Ammon's horn (tissue), 1 donor: ENCODE results near the gene TCEAL8.
"Not testable (repeated sequence)": the region's sequence is repeated elsewhere in the genome, so short reads cannot be mapped to it uniquely, and the experiment has no call there.

Source experiments
- DNase-seq: peaks from one replicate; pipeline ENCODE4 v3.0.0-alpha.2; 2016; ENCODE audit warnings: low spot score

Gene TCEAL8

GRCh38 chrX:103254921-103255493 is at the start of gene TCEAL8:
TSS of gene TCEAL8 (minus strand) at chrX:103255155. CDS start at chrX:103253979, 1,176 bp downstream.
- peak; percentile 96 for DNase-seq

- DNase-seq: no peak
Observed at GRCh38 chrX:103304705-103305104, 49.8 kb upstream of the TCEAL8 start.

DNA sequence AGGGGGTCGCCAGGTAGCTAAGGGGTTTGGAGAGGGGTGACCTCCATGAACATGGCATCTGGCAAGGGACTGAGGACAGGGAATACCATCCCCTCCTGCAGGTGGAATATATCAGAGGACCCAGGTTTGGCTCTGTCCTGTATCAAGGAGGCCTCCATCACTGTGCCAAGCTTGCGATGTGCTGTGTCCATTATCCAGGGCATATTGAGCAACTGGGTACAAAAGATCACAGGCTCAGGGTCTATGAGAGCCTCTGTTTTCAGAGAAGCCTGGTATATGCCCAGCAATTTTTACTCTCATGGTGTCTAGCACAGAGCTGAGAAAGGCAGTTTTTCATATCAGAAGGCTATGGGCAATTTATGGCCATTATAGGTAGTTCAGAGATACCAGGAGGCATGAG is 38.2 kb upstream of the TCEAL8 start:
- no peak for DNase-seq

GRCh38 chrX:103279624-103280023 is 24.7 kb upstream of the TCEAL8 start:
- DNase-seq: no peak

DNA sequence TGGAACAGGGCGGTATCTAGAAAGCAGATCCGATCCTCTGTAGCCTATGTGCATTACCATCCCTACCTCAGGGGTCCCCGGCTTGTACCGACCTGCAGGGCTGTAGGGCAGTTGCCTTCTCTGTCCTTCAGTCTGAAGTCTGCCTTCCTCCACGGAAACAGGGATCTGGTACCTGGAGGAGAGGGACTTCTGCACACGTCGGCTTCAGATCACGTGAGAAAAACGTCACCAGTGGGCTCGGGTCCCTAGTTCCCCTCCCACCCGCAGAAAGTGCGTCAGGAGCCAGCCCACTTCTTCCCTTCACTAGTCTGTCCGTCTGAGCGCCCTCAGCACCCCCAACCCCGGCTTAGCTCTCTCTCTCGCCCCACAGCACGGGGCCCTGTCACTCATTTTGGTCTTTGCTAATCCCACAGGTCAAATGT is 21.6 kb upstream of the TCEAL8 start, which contains the start of gene TCEAL5:
TCEAL5 (minus strand) TSS at position 170 of the 422 bp plus-strand sequence. CDS start 2,187 bp downstream, outside the sequence.
- DNase-seq: peak; percentile 76

- DNase-seq: peak; percentile 2
Observed at GRCh38 chrX:103275947-103276567, 21.1 kb upstream of the TCEAL8 start.

DNA sequence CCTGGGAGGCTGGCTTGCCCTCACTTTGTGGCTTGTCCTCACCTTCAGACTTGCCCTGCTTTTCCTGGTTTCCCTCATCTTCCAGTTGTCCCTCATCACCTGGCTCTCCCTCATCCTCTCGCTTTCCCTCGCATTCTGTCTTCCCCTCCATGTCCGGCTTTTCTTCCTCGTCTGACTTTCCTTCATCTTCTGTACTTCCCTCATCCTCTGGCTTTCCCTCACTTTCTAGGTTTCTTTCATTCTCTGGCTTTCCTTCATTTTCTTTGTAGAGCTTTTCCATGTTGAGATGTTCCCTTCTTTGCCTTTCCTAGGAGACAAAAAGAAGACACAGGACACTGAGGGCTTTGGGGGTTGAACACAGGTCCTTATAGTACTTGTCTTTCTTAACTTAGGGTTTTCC is 19.3 kb upstream of the TCEAL8 start:
- DNase-seq: no peak

GRCh38 chrX:103258275-103258674 is 3.3 kb upstream of the TCEAL8 start:
- no peak for DNase-seq

DNA sequence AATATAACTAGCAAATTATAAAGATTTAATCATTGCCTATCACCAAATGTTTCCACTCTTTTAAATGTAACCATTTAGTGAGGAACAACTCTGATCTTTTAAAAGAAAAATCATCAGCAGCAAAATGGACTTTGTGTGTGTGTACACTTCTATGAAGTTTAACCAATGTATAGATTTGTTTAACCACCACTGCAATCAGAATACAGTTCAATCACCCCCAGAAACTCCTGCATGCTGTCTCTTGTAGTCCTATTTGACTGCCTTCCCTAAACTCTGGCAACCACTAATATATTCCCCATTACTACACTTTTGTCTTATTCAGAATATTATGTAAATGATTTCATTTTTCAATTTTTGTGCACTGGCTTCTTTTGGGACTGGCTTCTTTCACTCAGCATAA is 1.7 kb upstream of the TCEAL8 start:
- DNase-seq: no peak

- DNase-seq: peak; percentile 54
Observed at GRCh38 chrX:103254171-103254824, 657 bp downstream of the TCEAL8 start.

DNA sequence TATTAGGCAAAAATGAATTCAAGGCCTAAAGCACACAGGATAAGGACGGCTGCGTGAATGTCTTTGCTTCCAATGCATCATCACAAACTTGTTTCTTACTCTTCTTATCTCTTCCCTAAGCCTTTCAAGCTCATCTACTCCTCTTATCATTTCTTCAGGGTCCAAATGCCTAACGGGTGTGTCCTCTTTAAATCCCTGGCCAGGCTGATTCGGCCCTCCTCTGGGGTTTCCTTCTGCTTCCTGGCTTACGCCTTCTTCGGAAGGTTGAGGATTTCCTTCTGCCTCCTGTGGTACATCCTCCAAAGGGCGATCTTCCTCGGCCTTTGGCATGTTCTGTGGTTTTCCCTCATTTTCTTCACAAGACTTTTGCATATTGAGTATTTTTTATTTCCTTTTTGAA is 1.3 kb downstream of the TCEAL8 start:
- no peak for DNase-seq

DNA sequence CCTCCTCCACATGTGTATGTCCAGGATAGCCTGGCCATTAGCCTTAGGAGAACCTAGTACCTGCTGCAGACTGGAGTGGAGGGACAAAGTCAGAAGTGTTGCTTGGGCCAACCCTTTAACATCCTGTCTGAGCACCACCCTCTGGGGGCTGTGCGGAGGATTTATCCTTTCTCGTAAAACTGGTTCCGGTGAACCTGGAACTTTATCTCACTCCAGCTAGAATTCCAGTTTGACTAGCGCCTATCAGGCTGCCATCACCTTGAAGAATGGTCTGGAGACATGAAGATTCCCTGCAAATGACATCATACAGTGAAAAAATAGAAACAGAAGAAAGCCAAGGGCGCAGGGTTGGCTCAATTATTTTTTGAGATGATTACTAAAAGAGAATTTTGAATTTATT is 4.0 kb downstream of the TCEAL8 start:
- no peak for DNase-seq

GRCh38 chrX:103249805-103250204 is 5.2 kb downstream of the TCEAL8 start:
- DNase-seq: no peak

GRCh38 chrX:103248553-103248952 is 6.4 kb downstream of the TCEAL8 start:
- peak; percentile 23 for DNase-seq

GRCh38 chrX:103240155-103240554 is 14.8 kb downstream of the TCEAL8 start:
- no peak for DNase-seq

DNA sequence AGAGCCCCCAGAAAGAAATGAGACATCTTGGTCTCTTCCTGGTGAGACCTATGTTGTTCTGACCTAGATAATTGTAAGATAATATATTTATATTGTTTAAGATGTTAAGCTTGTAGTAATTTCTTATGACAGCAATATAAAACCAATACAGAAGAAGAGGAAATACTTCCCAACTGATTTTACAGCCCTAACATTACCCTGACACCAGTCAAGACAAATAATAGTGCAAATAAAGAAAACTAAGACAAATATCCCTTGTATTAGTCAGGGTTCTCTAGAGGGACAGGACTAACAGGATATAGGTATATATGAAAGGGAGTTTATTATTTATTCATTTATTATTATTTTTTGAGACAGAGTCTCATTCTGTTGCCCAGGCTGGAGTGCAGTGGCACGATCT is 18.7 kb downstream of the TCEAL8 start:
- no peak for DNase-seq

- DNase-seq: not testable (repeated sequence)
Observed at GRCh38 chrX:103235608-103236007, 19.3 kb downstream of the TCEAL8 start.

- no peak for DNase-seq
Observed at GRCh38 chrX:103234869-103235268, 20.1 kb downstream of the TCEAL8 start.

- no peak for DNase-seq
Observed at GRCh38 chrX:103233263-103233662, 21.7 kb downstream of the TCEAL8 start.

- not testable (repeated sequence) for DNase-seq
Observed at GRCh38 chrX:103225918-103226317, 29.0 kb downstream of the TCEAL8 start.

- DNase-seq: no peak
Observed at GRCh38 chrX:103220511-103221323, 34.2 kb downstream of the TCEAL8 start.

DNA sequence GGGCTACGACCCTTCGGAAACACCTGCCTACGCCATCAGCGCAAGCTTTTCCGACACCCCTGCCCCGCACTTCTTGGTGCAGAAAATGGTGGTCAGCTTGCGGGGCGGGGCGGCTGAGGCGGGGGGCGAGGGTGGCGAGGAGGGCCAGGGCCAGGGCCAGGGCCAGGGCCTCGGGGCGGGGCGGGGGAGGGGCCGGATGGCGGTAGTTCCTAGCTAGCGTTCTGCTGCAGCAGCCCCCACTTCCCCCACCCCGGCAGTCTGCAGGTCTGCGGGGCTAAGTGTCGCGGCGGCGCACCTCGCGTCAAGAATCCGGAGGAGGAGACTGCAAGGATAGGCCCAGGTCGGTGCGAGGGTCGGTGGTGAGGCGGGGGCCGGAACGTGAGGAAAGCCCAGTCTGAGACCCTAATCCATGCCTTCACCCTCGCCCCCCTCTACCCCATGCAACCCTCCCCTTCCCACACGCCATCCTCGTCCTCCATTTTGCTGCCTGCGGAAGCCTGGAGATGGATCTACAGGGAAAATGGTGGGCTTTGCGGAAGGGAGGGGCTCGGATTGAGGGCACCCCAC is 39.4 kb downstream of the TCEAL8 start:
- peak; percentile 42 for DNase-seq
